HPDE6-E6E7 (cell line): Measurements from ENCODE around the gene ARMC10.
"Not testable (repeated sequence)": the region's sequence is repeated elsewhere in the genome, so short reads cannot be mapped to it uniquely, and the experiment has no call there.

Experiments
- DNase-seq: peaks from one replicate; pipeline ENCODE4 v3.0.0; 2011; ENCODE audit warnings: missing footprints; ENCODE audit errors: extremely low spot score

The ARMC10 gene

GRCh38 chr7:103124429-103124979 is 49.6 kb downstream of the ARMC10 start:
- no peak for DNase-seq

GRCh38 chr7:103127006-103127405 is 52.1 kb downstream of the ARMC10 start:
- DNase-seq, result no peak

GRCh38 chr7:103129702-103130549 is 55.0 kb downstream of the ARMC10 start:
- no peak for DNase-seq

GRCh38 chr7:103130901-103131624 is 56.1 kb downstream of the ARMC10 start:
- no peak for DNase-seq

- no peak for DNase-seq
Observed at GRCh38 chr7:103132995-103133688, 58.2 kb downstream of the ARMC10 start.

GRCh38 chr7:103134836-103135554 is 60.1 kb downstream of the ARMC10 start:
- no peak for DNase-seq

- no peak for DNase-seq
Observed at GRCh38 chr7:103140061-103140460, 65.1 kb downstream of the ARMC10 start.

- DNase-seq, result no peak
Observed at GRCh38 chr7:103140685-103141084, 65.7 kb downstream of the ARMC10 start.

- DNase-seq, result no peak
Observed at GRCh38 chr7:103141753-103142404, 66.9 kb downstream of the ARMC10 start.

GRCh38 chr7:103142494-103142893 is 67.6 kb downstream of the ARMC10 start:
- DNase-seq, result no peak

- no peak for DNase-seq
Observed at GRCh38 chr7:103143868-103144267, 68.9 kb downstream of the ARMC10 start.

- not testable (repeated sequence) for DNase-seq
Observed at GRCh38 chr7:103144754-103145153, 69.8 kb downstream of the ARMC10 start.

- no peak for DNase-seq
Observed at GRCh38 chr7:103148131-103148993, 73.4 kb downstream of the ARMC10 start.
